IMR-90 (cell line): ENCODE data around the gene MINDY3. TPM values are rescaled to one million over a fixed set of nuclear protein-coding genes. Genes with fewer than 3 reads are reported as not detected.
A peak's percentile ranks its signal among the peaks of the same experiment; 100 is the strongest.

Source experiments
- ATAC-seq: fragments of 200-7000 bp; cut with Tn5 transposase; 2 replicates; pipeline ENCODE4 v1.9.1; 2020; ENCODE audit warnings: low read depth, mild to moderate bottlenecking, moderate library complexity
- BruUV-seq: library from RNA; stranded (reverse); fragments of 400-500 nt; replicated peaks from 2 replicates; lab custom pipeline; 2021; lab: Mats Ljungman, UMichigan
- CTCF ChIA-PET: fragments of 300-600 bp; formaldehyde crosslinking; extraction: SDS; loops from one replicate; lab custom pipeline; 2021; ENCODE audit warnings: antibody characterized with exemption; lab: Yijun Ruan, JAX
- POLR2A ChIA-PET: fragments of 300-600 bp; sonication (Branson Sonifier 250); formaldehyde crosslinking; loops from one replicate; lab custom pipeline; 2022; ENCODE audit warnings: antibody characterized with exemption; ENCODE audit not compliant: unreplicated experiment; lab: Charles Lee
- DNase-seq: peaks from one replicate; pipeline ENCODE4 v3.0.0; 2013
- H2AFZ ChIP-seq: replicated peaks from 2 replicates; pipeline ENCODE3; 2013; ENCODE audit warnings: low read length, mild to moderate bottlenecking; ENCODE audit not compliant: poor library complexity
- H2AK5ac ChIP-seq: 2 replicates; pipeline ENCODE4 v1.6.1; 2013; ENCODE audit warnings: low read depth, low read length, inconsistent platforms
- H2AK9ac ChIP-seq: replicated peaks from 2 replicates; pipeline ENCODE3; 2013; ENCODE audit warnings: mild to moderate bottlenecking, low read depth, low read length, moderate library complexity; ENCODE audit not compliant: poor library complexity
- H2BK120ac ChIP-seq: 2 replicates; pipeline ENCODE4 v1.6.1; 2013; ENCODE audit warnings: low read depth, low read length, inconsistent platforms
- H2BK15ac ChIP-seq: 3 replicates; pipeline ENCODE4 v1.6.1; 2013; ENCODE audit warnings: low read depth, low read length, inconsistent platforms
- H2BK20ac ChIP-seq: 2 replicates; pipeline ENCODE4 v1.6.1; 2013; ENCODE audit warnings: low read depth, mild to moderate bottlenecking, inconsistent platforms, low read length, moderate library complexity
- H2BK5ac ChIP-seq: 2 replicates; pipeline ENCODE4 v1.6.1; 2013; ENCODE audit warnings: mild to moderate bottlenecking, low read depth, low read length, inconsistent platforms; ENCODE audit not compliant: poor library complexity, severe bottlenecking
- H3K14ac ChIP-seq: replicated peaks from 2 replicates; pipeline ENCODE4 v1.6.1; 2013; ENCODE audit warnings: low read depth, low read length, inconsistent platforms
- H3K18ac ChIP-seq: 2 replicates; pipeline ENCODE4 v1.6.1; 2013; ENCODE audit warnings: low read depth, low read length, control low read depth
- H3K23ac ChIP-seq: 2 replicates; pipeline ENCODE4 v1.6.1; 2013; ENCODE audit warnings: low read depth, low read length, inconsistent platforms
- H3K27ac ChIP-seq: 2 replicates; pipeline ENCODE4 v1.5.1; 2013; ENCODE audit warnings: mild to moderate bottlenecking, control low read depth, low read length; ENCODE audit not compliant: insufficient read depth
- H3K27me3 ChIP-seq: 2 replicates; pipeline ENCODE4 v1.6.1; 2013; ENCODE audit warnings: low read length; ENCODE audit not compliant: control insufficient read depth, insufficient read depth
- H3K36me3 ChIP-seq: 2 replicates; pipeline ENCODE4 v1.6.1; 2013; ENCODE audit warnings: low read length, mixed read lengths; ENCODE audit not compliant: control insufficient read depth, insufficient read depth
- H3K4ac ChIP-seq: 2 replicates; pipeline ENCODE4 v1.6.1; 2013; ENCODE audit warnings: low read depth, low read length, inconsistent platforms
- H3K4me1 ChIP-seq: 2 replicates; pipeline ENCODE4 v1.6.1; 2013; ENCODE audit warnings: low read length, mixed read lengths; ENCODE audit not compliant: control insufficient read depth, insufficient read depth
- H3K4me2 ChIP-seq: 2 replicates; pipeline ENCODE4 v1.6.1; 2013; ENCODE audit warnings: low read depth, mild to moderate bottlenecking, control low read depth, low read length, moderate library complexity
- H3K4me3 ChIP-seq: 2 replicates; pipeline ENCODE4 v1.5.1; 2013; ENCODE audit warnings: low read depth, mild to moderate bottlenecking, control low read depth, low read length, moderate library complexity; ENCODE audit not compliant: insufficient read depth
- H3K56ac ChIP-seq: 2 replicates; pipeline ENCODE4 v1.6.1; 2013; ENCODE audit warnings: low read length, inconsistent platforms; ENCODE audit not compliant: insufficient read depth; ENCODE audit errors: extremely low read depth
- H3K79me1 ChIP-seq, 2 experiments: 2 replicates each; pipeline ENCODE4 v1.6.1; 2013; ENCODE audit warnings: low read length in 2 of 2, inconsistent platforms in 1 of 2, low read depth in 1 of 2
- H3K9ac ChIP-seq: 2 replicates; pipeline ENCODE4 v1.6.1; 2013; ENCODE audit warnings: low read depth, low read length, control low read depth
- H3K9me1 ChIP-seq: 2 replicates; pipeline ENCODE4 v1.6.1; 2013; ENCODE audit warnings: low read length, inconsistent platforms; ENCODE audit not compliant: insufficient read depth
- H3K9me3 ChIP-seq: 2 replicates; pipeline ENCODE4 v1.6.1; 2013; ENCODE audit warnings: low read length; ENCODE audit not compliant: control insufficient read depth, insufficient read depth
- H4K20me1 ChIP-seq: 2 replicates; pipeline ENCODE4 v1.6.1; 2013; ENCODE audit warnings: low read length, inconsistent platforms; ENCODE audit not compliant: insufficient read depth
- H4K5ac ChIP-seq: 2 replicates; pipeline ENCODE4 v1.6.1; 2013; ENCODE audit warnings: mild to moderate bottlenecking, low read depth, low read length, control low read depth
- H4K8ac ChIP-seq, 2 experiments: 2 replicates each; pipeline ENCODE4 v1.6.1; 2013; ENCODE audit warnings: low read depth in 2 of 2, low read length in 2 of 2, control low read depth in 1 of 2, inconsistent platforms in 1 of 2
- H4K91ac ChIP-seq: 2 replicates; pipeline ENCODE4 v1.6.1; 2013; ENCODE audit warnings: low read depth, low read length, inconsistent platforms; ENCODE audit not compliant: insufficient read depth
- BHLHE40 ChIP-seq: fragments of 150-350 bp; IDR thresholded peaks from 2 replicates; pipeline ENCODE4 v1.6.1; 2016; ENCODE audit warnings: mild to moderate bottlenecking, low read depth, low read length
- CEBPB ChIP-seq: IDR thresholded peaks from 2 replicates; pipeline ENCODE4 v1.6.1; 2012; ENCODE audit warnings: low read depth, low read length, improper control_type of control experiment
- CHD1 ChIP-seq: IDR thresholded peaks from 2 replicates; pipeline ENCODE4 v1.6.1; 2012; ENCODE audit warnings: low read depth, low read length, improper control_type of control experiment
- CTCF ChIP-seq: conservative IDR thresholded peaks from 2 replicates; pipeline ENCODE4 v1.5.1; 2012; ENCODE audit warnings: mild to moderate bottlenecking, low read depth, low read length, improper control_type of control experiment
- ELK1 ChIP-seq: fragments of 150-350 bp; IDR thresholded peaks from 2 replicates; pipeline ENCODE4 v1.6.1; 2016; ENCODE audit warnings: low read depth, mild to moderate bottlenecking, low read length, moderate library complexity, borderline replicate concordance
- FOS ChIP-seq: fragments of 150-350 bp; IDR thresholded peaks from 2 replicates; pipeline ENCODE4 v1.6.1; 2016; ENCODE audit warnings: low read depth, low read length
- MAFK ChIP-seq: IDR thresholded peaks from 2 replicates; pipeline ENCODE4 v1.6.1; 2012; ENCODE audit warnings: low read depth, low read length, improper control_type of control experiment
- MAZ ChIP-seq: IDR thresholded peaks from 2 replicates; pipeline ENCODE4 v1.6.1; 2012; ENCODE audit warnings: low read depth, mild to moderate bottlenecking, low read length, improper control_type of control experiment, moderate library complexity, borderline replicate concordance
- MXI1 ChIP-seq: IDR thresholded peaks from 2 replicates; pipeline ENCODE4 v1.6.1; 2012; ENCODE audit warnings: low read depth, mild to moderate bottlenecking, low read length, moderate library complexity, borderline replicate concordance
- NFE2L2 ChIP-seq: fragments of 150-350 bp; IDR thresholded peaks from 2 replicates; pipeline ENCODE4 v1.6.1; 2016; ENCODE audit warnings: low read depth, mild to moderate bottlenecking, low read length
- POLR2A ChIP-seq: IDR thresholded peaks from 2 replicates; pipeline ENCODE4 v1.6.1; 2012; ENCODE audit warnings: mild to moderate bottlenecking, low read depth, low read length
- RAD21 ChIP-seq: IDR thresholded peaks from 2 replicates; pipeline ENCODE4 v1.6.1; 2012; ENCODE audit warnings: low read length, improper control_type of control experiment
- RCOR1 ChIP-seq: IDR thresholded peaks from 2 replicates; pipeline ENCODE4 v1.6.1; 2012; ENCODE audit warnings: mild to moderate bottlenecking, low read length, improper control_type of control experiment; ENCODE audit not compliant: insufficient replicate concordance
- RFX5 ChIP-seq: IDR thresholded peaks from 2 replicates; pipeline ENCODE4 v1.8.0; 2012; ENCODE audit warnings: low read depth, mild to moderate bottlenecking, low read length, moderate library complexity
- SMC3 ChIP-seq: fragments of 150-350 bp; IDR thresholded peaks from 2 replicates; pipeline ENCODE4 v1.6.1; 2016; ENCODE audit warnings: low read depth, mild to moderate bottlenecking, antibody characterized with exemption, low read length, moderate library complexity
- USF2 ChIP-seq: fragments of 150-350 bp; IDR thresholded peaks from 2 replicates; pipeline ENCODE4 v1.6.1; 2017; ENCODE audit warnings: mild to moderate bottlenecking, antibody characterized with exemption, low read length, low read depth
- WGBS, 2 experiments: methylation state at CpG; one replicate each; pipeline versions ENCODE4 v1.1.5 to v1.1.7; 2013; ENCODE audit warnings: missing lambda C conversion rate in 2 of 2; ENCODE audit not compliant: insufficient read length in 1 of 2; ENCODE audit errors: extremely low coverage in 2 of 2; 5-methylcytosine and 5-hydroxymethylcytosine counted together
- dilution Hi-C: fragments of 300-500 bp; cut with HindIII; formaldehyde crosslinking; loops from one replicate; pipeline ENCODE4 v1.14.3; 2018; ENCODE audit warnings: low sequenced_read_pairs; ENCODE audit not compliant: unreplicated experiment
- in situ Hi-C: fragments of 300-500 bp; cut with MboI; formaldehyde crosslinking; loops from 3 replicates; pipeline ENCODE4 v1.14.3; 2019; ENCODE audit warnings: low sequenced_read_pairs, inconsistent platforms, mixed read lengths
- intact Hi-C: fragments of 100-400 bp; cut with micrococcal nuclease; formaldehyde crosslinking; loops from 2 replicates; pipeline ENCODE4 v1.10.0; 2022
- polyA plus RNA-seq, 3 experiments: library from polyadenylated mRNA; depleted of rRNA; stranded (reverse); fragments of >200 nt; gene quantifications; 2 replicates each; pipeline ENCODE4 v1.2.3, GENCODE V29; 2012; ENCODE audit warnings: low replicate concordance in 1 of 3
- total RNA-seq: library from RNA; depleted of rRNA; stranded (reverse); fragments of >200 nt; gene quantifications from 2 replicates; pipeline ENCODE4 v1.2.3, GENCODE V29; 2012

MINDY3 gene
- total and polyA plus RNA-seq, 2 of the 4 experiments (the other 2 are of a cell fraction) = 13.9 to 14.5 TPM

GRCh38 chr10:15793664-15794063 lies 66.6 kb downstream of the MINDY3 start:
- dilution Hi-C loops = no loop called here
- H4K20me1 ChIP-seq = no peaks in the 10 kb centered on the region
- H3K4me2 ChIP-seq = no peak overlapping the region
- H3K18ac ChIP-seq = no peak overlapping the region
- ChIA-PET CTCF (interaction anchor here (0.9 kb wide), 1 partner anchor 16 kb away, joined by 3 read pairs; no protein-coding TSS in a partner anchor), POLR2A (no interaction called here)
- no peaks in the 10 kb centered on the region for H3K27me3 ChIP-seq
- no peak overlapping the region for H3K4me3 ChIP-seq
- no peaks in the 10 kb centered on the region for H3K36me3 ChIP-seq
- no peak overlapping the region for H3K9ac ChIP-seq
- H3K23ac ChIP-seq = no peak overlapping the region
- H3K27ac ChIP-seq = no peak overlapping the region
- no peak overlapping the region for H2AK9ac ChIP-seq
- no TSS peak for BruUV-seq
- H3K4me1 ChIP-seq = peaks cover 10% of the 10 kb centered on the region
- no peak overlapping the region for H2AFZ ChIP-seq
- no peak for TF ChIP-seq RFX5
- no peak for TF ChIP-seq SMC3
- no peak for TF ChIP-seq POLR2A
- no peak for TF ChIP-seq NFE2L2
- no peak for TF ChIP-seq CEBPB
- no peak for TF ChIP-seq BHLHE40
- no peak for TF ChIP-seq MXI1
- no peak for TF ChIP-seq FOS
- no peak for TF ChIP-seq RCOR1
- TF ChIP-seq MAFK = no peak
- no peak for TF ChIP-seq ELK1
- no peak for TF ChIP-seq CHD1
- no peak for TF ChIP-seq CTCF
- no peak for TF ChIP-seq RAD21
- no peak for TF ChIP-seq MAZ
- no peak for TF ChIP-seq USF2
- no peak for ATAC-seq
- H4K91ac ChIP-seq = 0 out of 2 replicates have a peak overlapping the region, but pooled peaks have one; percentile 9
- no peaks in the 10 kb centered on the region for H3K9me3 ChIP-seq
- H4K5ac ChIP-seq = no peak overlapping the region
- H2BK5ac ChIP-seq = no peak overlapping the region
- no peak overlapping the region for H2BK120ac ChIP-seq
- H3K14ac ChIP-seq = no peak overlapping the region
- no peak for DNase-seq
- WGBS, 2 experiments = no CpG with 5 or more reads among the region's 5 CpGs
- H3K9me1 ChIP-seq = peaks cover 2% of the 10 kb centered on the region; the same call in 1 of the 2 replicates
- no peak overlapping the region for H2BK20ac ChIP-seq
- H2AK5ac ChIP-seq = no peak overlapping the region
- H4K8ac ChIP-seq = no peak overlapping the region
- H3K56ac ChIP-seq = no peak overlapping the region
- intact Hi-C loops = no loop called here
- in situ Hi-C loops = no loop called here
- peaks cover 2 to 5% of the 10 kb centered on the region in 2 experiments; a peak in 1 of 4 replicates for H3K79me1 ChIP-seq
- no peak overlapping the region for H3K4ac ChIP-seq
- H2BK15ac ChIP-seq = no peak overlapping the region
